Endothelial cell of umbilical vein (primary cell): ENCODE data around the gene MAPKAP1. TPM values are rescaled to one million over a fixed set of nuclear protein-coding genes. Genes with fewer than 3 reads are reported as not detected.

Experiments
- BruUV-seq: library from RNA; stranded (reverse); fragments of 400-500 nt; replicated peaks from 2 replicates; lab custom pipeline; 2021; lab: Mats Ljungman, UMichigan
- CTCF ChIA-PET: fragments of 300-600, 350-600 bp; sonication (Branson Sonifier 250); formaldehyde crosslinking; loops from one replicate; lab custom pipeline; 2021; ENCODE audit warnings: antibody characterized with exemption, inconsistent platforms; lab: Charles Lee
- POLR2A ChIA-PET: fragments of 300-600, 350-600 bp; sonication (Branson Sonifier 250); formaldehyde crosslinking; loops from one replicate; lab custom pipeline; 2021; ENCODE audit warnings: antibody characterized with exemption, inconsistent platforms; lab: Charles Lee
- DNase-seq: peaks from one replicate; pipeline ENCODE4 v3.0.0-alpha.2; 2011; ENCODE audit warnings: low read depth, low spot score
- FAIRE-seq: peaks from 2 replicates; lab custom pipeline; 2011; peaks lifted over from hg19 to GRCh38; lab: Jason Lieb, UNC
- H2AFZ ChIP-seq: 2 replicates; pipeline ENCODE4 v1.6.0; 2012; ENCODE audit warnings: low read depth, low read length, control low read depth, inconsistent platforms
- H3K27ac ChIP-seq: 2 replicates; pipeline ENCODE4 v1.5.1; 2011; ENCODE audit warnings: low read depth, mild to moderate bottlenecking, control low read depth, low read length, moderate library complexity; ENCODE audit not compliant: insufficient read depth
- H3K27me3 ChIP-seq, 2 experiments: 2 replicates each; pipeline versions ENCODE4 v1.6.0 to v1.6.1; 2011; ENCODE audit warnings: low read length in 2 of 2, mixed read lengths in 1 of 2; ENCODE audit not compliant: control insufficient read depth in 2 of 2, insufficient read depth in 2 of 2
- H3K36me3 ChIP-seq, 2 experiments: 2 replicates in 1 of 2; 3 replicates in 1 of 2; pipeline ENCODE4 v1.5.1; 2011; ENCODE audit warnings: low read length in 2 of 2, mild to moderate bottlenecking in 1 of 2, moderate library complexity in 1 of 2; ENCODE audit not compliant: control insufficient read depth in 2 of 2, insufficient read depth in 2 of 2; ENCODE audit errors: extremely low read depth in 1 of 2
- H3K4me1 ChIP-seq: 3 replicates; pipeline ENCODE4 v1.5.1; 2011; ENCODE audit warnings: mild to moderate bottlenecking, low read length; ENCODE audit not compliant: control insufficient read depth, insufficient read depth; ENCODE audit errors: extremely low read depth
- H3K4me2 ChIP-seq: 2 replicates; pipeline ENCODE4 v1.6.1; 2011; ENCODE audit warnings: low read length, control low read depth, mixed read lengths; ENCODE audit not compliant: insufficient read depth
- H3K4me3 ChIP-seq, 3 experiments: fragments of 200-600 bp in 1 of 3; sonication (generic), shearing (Covaris generic) in 1 of 3; replicated peaks in 1 of 3; 2 replicates each; pipeline ENCODE4 v1.5.1; 2011 to 2016; ENCODE audit warnings: control low read depth in 3 of 3, low read length in 3 of 3, mild to moderate bottlenecking in 2 of 3, inconsistent platforms in 1 of 3, low read depth in 1 of 3, moderate library complexity in 1 of 3; ENCODE audit not compliant: insufficient read depth in 1 of 3
- H3K79me2 ChIP-seq: 2 replicates; pipeline ENCODE4 v1.6.0; 2012; ENCODE audit warnings: low read length, inconsistent platforms; ENCODE audit not compliant: control insufficient read depth, insufficient read depth
- H3K9ac ChIP-seq: replicated peaks from 2 replicates; pipeline ENCODE3; 2011; ENCODE audit warnings: low read length, control low read depth; ENCODE audit not compliant: insufficient read depth; ENCODE audit errors: extremely low read depth
- H3K9me1 ChIP-seq: replicated peaks from 3 replicates; pipeline ENCODE4 v1.6.0; 2011; ENCODE audit warnings: mild to moderate bottlenecking, low read length; ENCODE audit not compliant: control insufficient read depth, insufficient read depth; ENCODE audit errors: extremely low read depth
- H3K9me3 ChIP-seq: replicated peaks from 2 replicates; pipeline ENCODE4 v1.5.1; 2012; ENCODE audit warnings: low read length, inconsistent platforms; ENCODE audit not compliant: control insufficient read depth, insufficient read depth
- H4K20me1 ChIP-seq: replicated peaks from 2 replicates; pipeline ENCODE3; 2011; ENCODE audit warnings: mild to moderate bottlenecking, low read length; ENCODE audit not compliant: control insufficient read depth, insufficient read depth; ENCODE audit errors: extremely low read depth
- EZH2 ChIP-seq: IDR thresholded peaks from 2 replicates; pipeline ENCODE4 v1.6.1; 2012; ENCODE audit warnings: borderline replicate concordance, low read depth, mild to moderate bottlenecking, moderate library complexity, low read length, inconsistent platforms; ENCODE audit not compliant: severe bottlenecking
- FOS ChIP-seq: IDR thresholded peaks from 2 replicates; pipeline ENCODE4 v1.6.1; 2011; ENCODE audit warnings: mild to moderate bottlenecking, low read length, moderate library complexity, borderline replicate concordance; ENCODE audit not compliant: insufficient read depth
- GATA2 ChIP-seq: IDR thresholded peaks from 2 replicates; pipeline ENCODE4 v1.7.0; 2011; ENCODE audit warnings: low read depth, mild to moderate bottlenecking, moderate library complexity, mixed read lengths, low read length; ENCODE audit not compliant: insufficient read length, insufficient read depth
- JUN ChIP-seq: IDR thresholded peaks from 2 replicates; pipeline ENCODE4 v1.6.1; 2011; ENCODE audit warnings: borderline replicate concordance, low read depth; ENCODE audit not compliant: insufficient read length, insufficient read depth
- MYC ChIP-seq: IDR thresholded peaks from one replicate; pipeline ENCODE4 v1.6.1; 2011; ENCODE audit warnings: mild to moderate bottlenecking, low read depth, low read length
- POLR2A ChIP-seq: IDR thresholded peaks from 2 replicates; pipeline ENCODE4 v1.6.1; 2012; ENCODE audit warnings: low read depth, mild to moderate bottlenecking, control low read depth, low read length
- POLR2AphosphoS5 ChIP-seq: IDR thresholded peaks from 2 replicates; pipeline ENCODE4 v1.6.1; 2012; ENCODE audit warnings: low read depth, mild to moderate bottlenecking, control low read depth, low read length, moderate library complexity; ENCODE audit not compliant: insufficient read depth
- dilution Hi-C: fragments of 300-500 bp; cut with MboI; formaldehyde crosslinking; loops from one replicate; pipeline ENCODE4 v1.15.0; 2019; ENCODE audit warnings: low sequenced_read_pairs; ENCODE audit not compliant: extremely low pct_ligation_motif_present
- intact Hi-C: fragments of 100-400 bp; cut with micrococcal nuclease; formaldehyde crosslinking; loops from one replicate; pipeline ENCODE4 v1.10.0; 2022
- polyA plus RNA-seq, 4 experiments: library from polyadenylated mRNA; depleted of rRNA in 3 of 4; stranded (reverse) in 3 of 4; unstranded in 1 of 4; fragments of >200 nt; gene quantifications; 2 replicates each; pipeline versions ENCODE4 v1.2.1 to v1.2.3, GENCODE V29; 2011 to 2012; ENCODE audit warnings: missing spikeins in 1 of 4
- total RNA-seq: library from RNA; stranded (reverse); gene quantifications from 2 replicates; pipeline ENCODE4 v1.2.3, GENCODE V29; 2021
- TF ChIP-seq, protein P1 (sequence below): IDR thresholded peaks from 2 replicates; pipeline ENCODE4 v1.6.1; 2011; ENCODE audit not compliant: insufficient read depth, insufficient read length
- TF ChIP-seq, protein P2 (sequence below), 2 donors: IDR thresholded peaks; 1 replicate in 1 of 2; 2 replicates in 1 of 2; pipeline ENCODE4 v1.5.1; 2011; ENCODE audit warnings: low read length in 2 of 2, mild to moderate bottlenecking in 2 of 2, moderate library complexity in 2 of 2, control low read depth in 1 of 2, inconsistent platforms in 1 of 2, low read depth in 1 of 2; ENCODE audit not compliant: insufficient read depth in 1 of 2; ENCODE audit errors: extremely low read depth in 1 of 2

MAPKAP1 gene
- total and polyA plus RNA-seq, 2 donors (not counting 3 experiments of a cell fraction or from before 2014, with no cell fraction given), result 61.9 to 99.1 TPM

DNA sequence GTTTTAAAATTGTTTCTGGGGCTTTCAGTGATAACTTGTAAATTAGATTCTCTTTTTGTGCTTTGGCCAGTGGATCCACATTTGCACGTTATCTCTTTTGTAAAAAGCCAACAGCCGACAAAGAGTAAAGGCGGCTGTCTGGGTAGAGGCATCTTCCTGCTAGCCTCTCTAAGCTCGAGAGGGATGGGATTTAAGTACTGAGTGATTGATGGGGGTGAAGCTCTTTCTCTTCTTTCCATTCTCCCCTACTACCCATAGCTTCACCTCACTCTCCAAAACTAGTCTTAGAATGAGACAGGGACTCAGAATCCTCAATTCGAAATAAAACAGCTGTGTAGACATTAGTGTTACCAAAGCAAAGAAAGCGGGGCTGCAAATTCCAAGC, 43.6 kb upstream of the MAPKAP1 start:
- Histone ChIP-seq H3K4me2 (peak overlapping the region; percentile 89), H3K4me3 (peak overlapping the region in 1 of 3 experiments; percentile 86), H3K79me2 (peaks cover 44% of the 10 kb centered on the region), H3K27ac (no peak overlapping the region), H3K36me3 (peaks cover 0 to 8% of the 10 kb centered on the region in 2 experiments), H3K27me3 (no peaks in the 10 kb centered on the region), H2AFZ (no peak overlapping the region), H3K4me1 (peaks cover 22% of the 10 kb centered on the region), H3K9me1 (no peaks in the 10 kb centered on the region), H3K9me3 (no peaks in the 10 kb centered on the region), H3K9ac (no peak overlapping the region), H4K20me1 (no peaks in the 10 kb centered on the region)
- ChIA-PET POLR2A (no interaction called here), CTCF (interaction anchor here (1.0 to 2.1 kb wide), 4 partner anchors 9 to 343 kb away, joined by 3 to 9 read pairs (median 6); no protein-coding TSS in a partner anchor)
- BruUV-seq, result no TSS peak
- dilution Hi-C loops (no loop called here), intact Hi-C loops (no loop called here)
- no peak for DNase-seq
- no peak for TF ChIP-seq MYC
- TF ChIP-seq, protein P1, sequence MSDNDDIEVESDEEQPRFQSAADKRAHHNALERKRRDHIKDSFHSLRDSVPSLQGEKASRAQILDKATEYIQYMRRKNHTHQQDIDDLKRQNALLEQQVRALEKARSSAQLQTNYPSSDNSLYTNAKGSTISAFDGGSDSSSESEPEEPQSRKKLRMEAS, result no peak
- no peak for TF ChIP-seq FOS
- TF ChIP-seq JUN, result no peak
- no peak for TF ChIP-seq EZH2
- no peak for TF ChIP-seq POLR2A
- TF ChIP-seq, protein P2, sequence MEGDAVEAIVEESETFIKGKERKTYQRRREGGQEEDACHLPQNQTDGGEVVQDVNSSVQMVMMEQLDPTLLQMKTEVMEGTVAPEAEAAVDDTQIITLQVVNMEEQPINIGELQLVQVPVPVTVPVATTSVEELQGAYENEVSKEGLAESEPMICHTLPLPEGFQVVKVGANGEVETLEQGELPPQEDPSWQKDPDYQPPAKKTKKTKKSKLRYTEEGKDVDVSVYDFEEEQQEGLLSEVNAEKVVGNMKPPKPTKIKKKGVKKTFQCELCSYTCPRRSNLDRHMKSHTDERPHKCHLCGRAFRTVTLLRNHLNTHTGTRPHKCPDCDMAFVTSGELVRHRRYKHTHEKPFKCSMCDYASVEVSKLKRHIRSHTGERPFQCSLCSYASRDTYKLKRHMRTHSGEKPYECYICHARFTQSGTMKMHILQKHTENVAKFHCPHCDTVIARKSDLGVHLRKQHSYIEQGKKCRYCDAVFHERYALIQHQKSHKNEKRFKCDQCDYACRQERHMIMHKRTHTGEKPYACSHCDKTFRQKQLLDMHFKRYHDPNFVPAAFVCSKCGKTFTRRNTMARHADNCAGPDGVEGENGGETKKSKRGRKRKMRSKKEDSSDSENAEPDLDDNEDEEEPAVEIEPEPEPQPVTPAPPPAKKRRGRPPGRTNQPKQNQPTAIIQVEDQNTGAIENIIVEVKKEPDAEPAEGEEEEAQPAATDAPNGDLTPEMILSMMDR (IDR thresholded peaks at IDR 0.05; ENCODE audit: extremely low read depth in 1 of 2, insufficient read depth in 1 of 2, low read depth in 1 of 2, low read length in 2 of 2), result no peak
- TF ChIP-seq GATA2, result no peak
- no peak for TF ChIP-seq POLR2AphosphoS5
- FAIRE-seq, result no peak
